Keratinocyte (primary cell): ENCODE measurements around the gene NFYC.

Experiments used
- EZH2 ChIP-seq: IDR thresholded peaks from one replicate; pipeline ENCODE4 v1.6.1; 2012; ENCODE audit warnings: inconsistent platforms, mild to moderate bottlenecking, low read length, moderate library complexity
- TF ChIP-seq, protein P1 (sequence below), 3 experiments: IDR thresholded peaks in 1 of 3; conservative IDR thresholded peaks in 1 of 3; optimal IDR thresholded peaks in 1 of 3; 2 replicates in 2 of 3; 3 replicates in 1 of 3; pipeline versions ENCODE3 to v1.5.1; 2011; ENCODE audit warnings: low read length in 3 of 3, mild to moderate bottlenecking in 3 of 3, moderate library complexity in 2 of 3, control low read depth in 1 of 3, inconsistent platforms in 1 of 3; ENCODE audit not compliant: insufficient read depth in 2 of 3; ENCODE audit errors: extremely low read depth in 1 of 3

- TF ChIP-seq, protein P1, sequence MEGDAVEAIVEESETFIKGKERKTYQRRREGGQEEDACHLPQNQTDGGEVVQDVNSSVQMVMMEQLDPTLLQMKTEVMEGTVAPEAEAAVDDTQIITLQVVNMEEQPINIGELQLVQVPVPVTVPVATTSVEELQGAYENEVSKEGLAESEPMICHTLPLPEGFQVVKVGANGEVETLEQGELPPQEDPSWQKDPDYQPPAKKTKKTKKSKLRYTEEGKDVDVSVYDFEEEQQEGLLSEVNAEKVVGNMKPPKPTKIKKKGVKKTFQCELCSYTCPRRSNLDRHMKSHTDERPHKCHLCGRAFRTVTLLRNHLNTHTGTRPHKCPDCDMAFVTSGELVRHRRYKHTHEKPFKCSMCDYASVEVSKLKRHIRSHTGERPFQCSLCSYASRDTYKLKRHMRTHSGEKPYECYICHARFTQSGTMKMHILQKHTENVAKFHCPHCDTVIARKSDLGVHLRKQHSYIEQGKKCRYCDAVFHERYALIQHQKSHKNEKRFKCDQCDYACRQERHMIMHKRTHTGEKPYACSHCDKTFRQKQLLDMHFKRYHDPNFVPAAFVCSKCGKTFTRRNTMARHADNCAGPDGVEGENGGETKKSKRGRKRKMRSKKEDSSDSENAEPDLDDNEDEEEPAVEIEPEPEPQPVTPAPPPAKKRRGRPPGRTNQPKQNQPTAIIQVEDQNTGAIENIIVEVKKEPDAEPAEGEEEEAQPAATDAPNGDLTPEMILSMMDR (optimal IDR thresholded peaks at IDR 0.05 in 1 of 3, IDR thresholded peaks at IDR 0.05 in 1 of 3, conservative IDR thresholded peaks at IDR 0.05 in 1 of 3; ENCODE audit: extremely low read depth in 1 of 3, insufficient read depth in 2 of 3, low read length in 3 of 3): no peak
- TF ChIP-seq EZH2: no peak
These were observed 119.4 kb downstream of the NFYC start for GRCh38 chr1:40810927-40811326.
